K562 (cell line): ENCODE results near the gene CRY2. TPM values are rescaled to one million over a fixed set of nuclear protein-coding genes. Genes with fewer than 3 reads are reported as not detected.

Experiments
- MEIS2 ChIP-seq: fragments of 450-650 bp; IDR thresholded peaks from 2 replicates; pipeline ENCODE4 v1.6.1; 2014; ENCODE audit warnings: mild to moderate bottlenecking; ENCODE audit not compliant: partially characterized antibody
- POLR2A ChIP-seq: fragments of 450-650 bp; conservative IDR thresholded peaks from 2 replicates; pipeline ENCODE4 v1.6.1; 2016
- SMAD3 ChIP-seq: fragments of 450-650 bp; formaldehyde crosslinking; conservative IDR thresholded peaks from 2 replicates; pipeline ENCODE4 v1.4.0; 2020; ENCODE audit warnings: mild to moderate bottlenecking
- SMAD4 ChIP-seq: fragments of 250-450 bp; sonication (Bioruptor Pico); conservative IDR thresholded peaks from 2 replicates; pipeline ENCODE4 v1.8.0; 2021; ENCODE audit warnings: inconsistent platforms, mild to moderate bottlenecking, moderate library complexity
- ZNF77 ChIP-seq: fragments of 250-450 bp; sonication (Bioruptor Pico); IDR thresholded peaks from 2 replicates; pipeline ENCODE4 v1.5.0; 2020
- polyA plus RNA-seq, 8 experiments: library from polyadenylated mRNA; depleted of rRNA in 4 of 8; stranded (reverse) in 5 of 8; unstranded in 3 of 8; fragments of >200 nt; fragmentation: Nextera tagmentation in 2 of 8; fragmentation: Illumina TruSeq in 1 of 8; extraction: Ambion mirVana in 2 of 8; extraction: Trizol in 1 of 8; gene quantifications; 2 replicates each; pipeline versions ENCODE4 v1.2.1 to v1.2.3, GENCODE V29; 2011 to 2014; ENCODE audit warnings: inconsistent platforms in 1 of 8, missing spikeins in 1 of 8
- total RNA-seq, 7 experiments: library from RNA; depleted of rRNA in 6 of 7; stranded (reverse); fragments of >200 nt in 6 of 7; fragmentation: Illumina TruSeq in 2 of 7; extraction: Trizol in 2 of 7; gene quantifications; 2 replicates each; pipeline versions ENCODE4 v1.2.1 to v1.2.3, GENCODE V29; 2011 to 2021; ENCODE audit warnings: low replicate concordance in 1 of 7
- TF ChIP-seq, protein P1 (sequence below): sonication (generic); formaldehyde crosslinking; IDR thresholded peaks from 2 replicates; pipeline ENCODE4 v1.8.1; 2023; ENCODE audit warnings: mild to moderate bottlenecking, missing genetic modification reagents
- TF ChIP-seq, protein P2 (sequence below): fragments of 250-450 bp; sonication (Bioruptor Pico); IDR thresholded peaks from 2 replicates; pipeline ENCODE4 v1.4.0; 2020; ENCODE audit warnings: borderline replicate concordance
- TF ChIP-seq, protein P3 (sequence below), 3 experiments: fragments of 200-800 bp in 1 of 3; fragments of 250-450 bp in 1 of 3; fragments of 450-650 bp in 1 of 3; sonication (Bioruptor Pico) in 1 of 3; sonication (Bioruptor generic) in 1 of 3; formaldehyde crosslinking in 1 of 3; IDR thresholded peaks; 2 replicates each; pipeline versions ENCODE4 v1.6.1 to v1.8.0; 2016 to 2022; ENCODE audit warnings: mild to moderate bottlenecking in 2 of 3, missing genetic modification characterization in 2 of 3, missing compliant biosample characterization in 1 of 3, moderate library complexity in 1 of 3
- TF ChIP-seq, protein P4 (sequence below): sonication (generic); formaldehyde crosslinking; IDR thresholded peaks from 2 replicates; pipeline ENCODE4 v1.8.0; 2022; ENCODE audit warnings: missing genetic modification reagents, mild to moderate bottlenecking, moderate library complexity, borderline replicate concordance
- TF ChIP-seq, protein P5 (sequence below): sonication (generic); formaldehyde crosslinking; IDR thresholded peaks from 2 replicates; pipeline ENCODE4 v1.8.1; 2023; ENCODE audit warnings: missing genetic modification reagents, mild to moderate bottlenecking, borderline replicate concordance

CRY2 gene
- total and polyA plus RNA-seq, 9 of the 15 experiments (the other 6 are each of a cell fraction or from before 2014, with no cell fraction given) = 2.3 to 23.9 (median 14.8) TPM

DNA sequence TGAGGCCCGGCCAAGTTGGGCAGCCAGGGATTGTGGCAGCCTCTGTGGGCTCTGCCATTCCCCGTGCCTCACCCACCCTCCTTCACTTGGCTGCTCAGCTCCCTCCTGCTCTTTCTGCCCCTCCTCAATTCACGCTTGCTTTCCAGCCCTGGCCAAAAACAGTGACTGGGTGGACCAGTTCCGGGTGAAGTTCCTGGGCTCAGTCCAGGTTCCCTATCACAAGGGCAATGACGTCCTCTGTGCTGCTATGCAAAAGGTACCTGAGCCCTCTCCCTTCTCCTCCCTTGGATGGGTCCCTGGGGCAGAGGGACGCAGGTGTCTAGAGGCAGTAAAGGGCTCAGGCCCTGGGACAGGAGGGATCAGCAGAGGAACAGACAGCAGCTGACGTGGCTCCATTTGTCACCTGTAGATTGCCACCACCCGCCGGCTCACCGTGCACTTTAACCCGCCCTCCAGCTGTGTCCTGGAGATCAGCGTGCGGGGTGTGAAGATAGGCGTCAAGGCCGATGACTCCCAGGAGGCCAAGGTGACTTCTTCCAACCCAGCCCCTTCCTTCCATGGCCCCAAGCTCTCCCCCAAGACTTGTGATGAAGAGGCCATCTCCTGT is 57.1 kb downstream of the CRY2 start (continued):
- TF ChIP-seq, protein P1, sequence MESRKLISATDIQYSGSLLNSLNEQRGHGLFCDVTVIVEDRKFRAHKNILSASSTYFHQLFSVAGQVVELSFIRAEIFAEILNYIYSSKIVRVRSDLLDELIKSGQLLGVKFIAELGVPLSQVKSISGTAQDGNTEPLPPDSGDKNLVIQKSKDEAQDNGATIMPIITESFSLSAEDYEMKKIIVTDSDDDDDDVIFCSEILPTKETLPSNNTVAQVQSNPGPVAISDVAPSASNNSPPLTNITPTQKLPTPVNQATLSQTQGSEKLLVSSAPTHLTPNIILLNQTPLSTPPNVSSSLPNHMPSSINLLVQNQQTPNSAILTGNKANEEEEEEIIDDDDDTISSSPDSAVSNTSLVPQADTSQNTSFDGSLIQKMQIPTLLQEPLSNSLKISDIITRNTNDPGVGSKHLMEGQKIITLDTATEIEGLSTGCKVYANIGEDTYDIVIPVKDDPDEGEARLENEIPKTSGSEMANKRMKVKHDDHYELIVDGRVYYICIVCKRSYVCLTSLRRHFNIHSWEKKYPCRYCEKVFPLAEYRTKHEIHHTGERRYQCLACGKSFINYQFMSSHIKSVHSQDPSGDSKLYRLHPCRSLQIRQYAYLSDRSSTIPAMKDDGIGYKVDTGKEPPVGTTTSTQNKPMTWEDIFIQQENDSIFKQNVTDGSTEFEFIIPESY = no peak
- TF ChIP-seq ZNF77 (CRISPR knock-in tag) (no peak), POLR2A (no peak), MEIS2 (peak; percentile 41), SMAD4 (CRISPR knock-in tag) (peak; percentile 33; the same call in 1 of the 2 replicates), SMAD3 (CRISPR knock-in tag) (no peak)
- TF ChIP-seq, protein P2, sequence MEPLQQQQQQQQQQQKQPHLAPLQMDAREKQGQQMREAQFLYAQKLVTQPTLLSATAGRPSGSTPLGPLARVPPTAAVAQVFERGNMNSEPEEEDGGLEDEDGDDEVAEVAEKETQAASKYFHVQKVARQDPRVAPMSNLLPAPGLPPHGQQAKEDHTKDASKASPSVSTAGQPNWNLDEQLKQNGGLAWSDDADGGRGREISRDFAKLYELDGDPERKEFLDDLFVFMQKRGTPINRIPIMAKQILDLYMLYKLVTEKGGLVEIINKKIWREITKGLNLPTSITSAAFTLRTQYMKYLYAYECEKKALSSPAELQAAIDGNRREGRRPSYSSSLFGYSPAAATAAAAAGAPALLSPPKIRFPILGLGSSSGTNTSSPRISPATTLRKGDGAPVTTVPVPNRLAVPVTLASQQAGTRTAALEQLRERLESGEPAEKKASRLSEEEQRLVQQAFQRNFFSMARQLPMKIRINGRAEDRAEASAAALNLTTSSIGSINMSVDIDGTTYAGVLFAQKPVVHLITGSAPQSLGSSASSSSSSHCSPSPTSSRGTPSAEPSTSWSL (CRISPR knock-in tag) = no peak
- TF ChIP-seq, protein P3, sequence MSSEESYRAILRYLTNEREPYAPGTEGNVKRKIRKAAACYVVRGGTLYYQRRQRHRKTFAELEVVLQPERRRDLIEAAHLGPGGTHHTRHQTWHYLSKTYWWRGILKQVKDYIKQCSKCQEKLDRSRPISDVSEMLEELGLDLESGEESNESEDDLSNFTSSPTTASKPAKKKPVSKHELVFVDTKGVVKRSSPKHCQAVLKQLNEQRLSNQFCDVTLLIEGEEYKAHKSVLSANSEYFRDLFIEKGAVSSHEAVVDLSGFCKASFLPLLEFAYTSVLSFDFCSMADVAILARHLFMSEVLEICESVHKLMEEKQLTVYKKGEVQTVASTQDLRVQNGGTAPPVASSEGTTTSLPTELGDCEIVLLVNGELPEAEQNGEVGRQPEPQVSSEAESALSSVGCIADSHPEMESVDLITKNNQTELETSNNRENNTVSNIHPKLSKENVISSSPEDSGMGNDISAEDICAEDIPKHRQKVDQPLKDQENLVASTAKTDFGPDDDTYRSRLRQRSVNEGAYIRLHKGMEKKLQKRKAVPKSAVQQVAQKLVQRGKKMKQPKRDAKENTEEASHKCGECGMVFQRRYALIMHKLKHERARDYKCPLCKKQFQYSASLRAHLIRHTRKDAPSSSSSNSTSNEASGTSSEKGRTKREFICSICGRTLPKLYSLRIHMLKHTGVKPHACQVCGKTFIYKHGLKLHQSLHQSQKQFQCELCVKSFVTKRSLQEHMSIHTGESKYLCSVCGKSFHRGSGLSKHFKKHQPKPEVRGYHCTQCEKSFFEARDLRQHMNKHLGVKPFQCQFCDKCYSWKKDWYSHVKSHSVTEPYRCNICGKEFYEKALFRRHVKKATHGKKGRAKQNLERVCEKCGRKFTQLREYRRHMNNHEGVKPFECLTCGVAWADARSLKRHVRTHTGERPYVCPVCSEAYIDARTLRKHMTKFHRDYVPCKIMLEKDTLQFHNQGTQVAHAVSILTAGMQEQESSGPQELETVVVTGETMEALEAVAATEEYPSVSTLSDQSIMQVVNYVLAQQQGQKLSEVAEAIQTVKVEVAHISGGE (CRISPR knock-in tag; IDR thresholded peaks at IDR 0.05) = no peak
- TF ChIP-seq, protein P4, sequence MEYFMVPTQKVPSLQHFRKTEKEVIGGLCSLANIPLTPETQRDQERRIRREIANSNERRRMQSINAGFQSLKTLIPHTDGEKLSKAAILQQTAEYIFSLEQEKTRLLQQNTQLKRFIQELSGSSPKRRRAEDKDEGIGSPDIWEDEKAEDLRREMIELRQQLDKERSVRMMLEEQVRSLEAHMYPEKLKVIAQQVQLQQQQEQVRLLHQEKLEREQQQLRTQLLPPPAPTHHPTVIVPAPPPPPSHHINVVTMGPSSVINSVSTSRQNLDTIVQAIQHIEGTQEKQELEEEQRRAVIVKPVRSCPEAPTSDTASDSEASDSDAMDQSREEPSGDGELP (CRISPR knock-in tag) = peak; percentile 95
- TF ChIP-seq, protein P5, sequence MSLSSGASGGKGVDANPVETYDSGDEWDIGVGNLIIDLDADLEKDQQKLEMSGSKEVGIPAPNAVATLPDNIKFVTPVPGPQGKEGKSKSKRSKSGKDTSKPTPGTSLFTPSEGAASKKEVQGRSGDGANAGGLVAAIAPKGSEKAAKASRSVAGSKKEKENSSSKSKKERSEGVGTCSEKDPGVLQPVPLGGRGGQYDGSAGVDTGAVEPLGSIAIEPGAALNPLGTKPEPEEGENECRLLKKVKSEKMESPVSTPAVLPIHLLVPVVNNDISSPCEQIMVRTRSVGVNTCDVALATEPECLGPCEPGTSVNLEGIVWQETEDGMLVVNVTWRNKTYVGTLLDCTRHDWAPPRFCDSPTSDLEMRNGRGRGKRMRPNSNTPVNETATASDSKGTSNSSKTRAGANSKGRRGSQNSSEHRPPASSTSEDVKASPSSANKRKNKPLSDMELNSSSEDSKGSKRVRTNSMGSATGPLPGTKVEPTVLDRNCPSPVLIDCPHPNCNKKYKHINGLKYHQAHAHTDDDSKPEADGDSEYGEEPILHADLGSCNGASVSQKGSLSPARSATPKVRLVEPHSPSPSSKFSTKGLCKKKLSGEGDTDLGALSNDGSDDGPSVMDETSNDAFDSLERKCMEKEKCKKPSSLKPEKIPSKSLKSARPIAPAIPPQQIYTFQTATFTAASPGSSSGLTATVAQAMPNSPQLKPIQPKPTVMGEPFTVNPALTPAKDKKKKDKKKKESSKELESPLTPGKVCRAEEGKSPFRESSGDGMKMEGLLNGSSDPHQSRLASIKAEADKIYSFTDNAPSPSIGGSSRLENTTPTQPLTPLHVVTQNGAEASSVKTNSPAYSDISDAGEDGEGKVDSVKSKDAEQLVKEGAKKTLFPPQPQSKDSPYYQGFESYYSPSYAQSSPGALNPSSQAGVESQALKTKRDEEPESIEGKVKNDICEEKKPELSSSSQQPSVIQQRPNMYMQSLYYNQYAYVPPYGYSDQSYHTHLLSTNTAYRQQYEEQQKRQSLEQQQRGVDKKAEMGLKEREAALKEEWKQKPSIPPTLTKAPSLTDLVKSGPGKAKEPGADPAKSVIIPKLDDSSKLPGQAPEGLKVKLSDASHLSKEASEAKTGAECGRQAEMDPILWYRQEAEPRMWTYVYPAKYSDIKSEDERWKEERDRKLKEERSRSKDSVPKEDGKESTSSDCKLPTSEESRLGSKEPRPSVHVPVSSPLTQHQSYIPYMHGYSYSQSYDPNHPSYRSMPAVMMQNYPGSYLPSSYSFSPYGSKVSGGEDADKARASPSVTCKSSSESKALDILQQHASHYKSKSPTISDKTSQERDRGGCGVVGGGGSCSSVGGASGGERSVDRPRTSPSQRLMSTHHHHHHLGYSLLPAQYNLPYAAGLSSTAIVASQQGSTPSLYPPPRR = no peak
